ENCODE measurements around the gene TICAM1. TPM values are rescaled to one million over a fixed set of nuclear protein-coding genes. Genes with fewer than 3 reads are reported as not detected.
"Not testable (repeated sequence)": the region's sequence is repeated elsewhere in the genome, so short reads cannot be mapped to it uniquely, and the experiment has no call there.

TICAM1 gene
- total RNA-seq, result 7.4 TPM
- long read RNA-seq, transcript TICAM1-201 (2 exons, 2,676 nt), result major isoform, 7 of 15 reads
- long read RNA-seq, partial matches to known transcripts, result 0 of 15 reads
- long read RNA-seq, other reads (novel, unspliced or antisense), result 8 of 15 reads

DNA sequence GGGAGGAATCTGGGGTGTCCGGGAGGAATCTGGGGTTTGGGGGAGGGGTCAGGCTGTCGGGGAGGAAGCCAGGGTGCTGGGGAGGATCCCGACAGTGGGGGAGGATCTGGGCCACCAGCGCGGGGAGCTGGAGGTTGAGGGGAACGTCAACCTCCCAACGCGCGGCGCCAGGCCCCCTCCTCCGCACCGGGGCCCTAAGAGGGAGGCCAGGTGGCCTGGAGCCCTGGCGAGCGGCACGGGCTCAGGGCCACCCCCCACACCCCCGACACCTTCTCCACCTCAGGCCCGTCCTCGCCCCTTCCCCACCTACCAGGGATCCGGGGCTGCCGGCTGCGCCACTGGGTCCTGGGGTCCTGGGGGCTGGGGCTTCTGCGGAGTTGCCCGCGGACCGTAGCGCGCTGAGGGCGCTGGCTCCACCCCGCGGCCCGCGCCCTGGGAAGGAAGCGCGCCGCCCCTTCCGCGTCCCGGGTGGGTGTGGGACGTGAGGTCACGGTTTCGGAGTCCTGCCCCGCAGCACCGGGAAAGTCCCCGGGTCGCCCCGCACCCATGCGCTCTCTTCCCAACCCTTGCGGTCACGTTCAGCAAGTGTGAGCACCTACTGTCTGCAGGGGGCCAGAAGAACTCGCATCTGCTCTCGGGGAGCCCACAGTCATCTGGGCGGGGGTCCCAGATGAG lies at the start of gene TICAM1:
TICAM1 (minus strand) TSS at position 409 of the 675 bp plus-strand sequence. CDS start 13,335 bp downstream, outside the sequence.
- intact Hi-C loops (cut with DNase I), result no loop called here
- ATAC-seq (ENCODE audit: poor library complexity), result peak; percentile 98
- peak; percentile 89 for DNase-seq

DNA sequence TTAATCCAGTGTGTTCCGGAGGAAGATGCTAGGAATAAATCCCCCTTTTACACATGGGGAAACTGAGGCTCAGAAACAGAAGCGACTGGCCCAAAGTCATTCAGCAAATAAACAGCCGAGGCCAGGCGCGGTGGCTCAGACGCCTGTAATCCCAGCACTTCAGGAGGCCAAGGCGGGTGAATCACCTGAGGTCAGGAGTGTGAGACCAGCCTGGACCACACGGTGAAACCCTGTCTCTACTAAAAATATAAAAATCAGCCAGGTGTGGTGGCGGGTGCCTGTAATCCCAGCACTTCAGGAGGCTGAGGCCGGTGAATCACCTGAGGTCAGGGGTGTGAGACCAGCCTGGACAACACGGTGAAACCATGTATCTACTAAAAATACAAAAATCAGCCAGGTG lies 47.5 kb upstream of the TICAM1 start:
- intact Hi-C loops (cut with DNase I), result no loop called here
- DNase-seq (no peak), ATAC-seq (ENCODE audit: poor library complexity) (no peak)

DNA sequence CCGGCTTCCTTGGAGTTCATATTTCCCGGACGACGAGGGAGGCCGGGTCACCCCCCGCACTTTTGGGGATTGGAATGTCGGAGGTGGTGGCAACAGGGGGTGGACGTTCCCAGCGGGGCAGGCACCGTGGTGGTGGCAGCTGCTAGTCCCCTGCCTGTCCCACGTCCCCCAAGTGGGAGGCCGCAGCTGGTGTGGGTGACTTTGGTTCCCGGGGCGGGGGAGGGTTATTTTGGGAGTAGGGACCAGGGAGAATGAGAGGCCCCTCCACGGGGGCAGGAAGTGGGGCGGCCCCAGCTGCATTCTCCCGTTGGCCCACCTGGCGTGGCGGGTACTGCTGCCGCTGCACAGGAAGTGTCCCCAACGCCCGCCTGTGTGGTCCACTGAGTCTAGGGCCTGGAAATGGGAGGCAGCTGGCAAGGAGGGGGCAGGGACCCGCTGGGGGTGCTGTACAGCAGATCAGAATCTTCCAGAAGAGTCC lies 47.0 kb upstream of the TICAM1 start:
- ATAC-seq (ENCODE audit: poor library complexity) (peak; percentile 88), DNase-seq (peak; percentile 71)
- intact Hi-C loops (cut with DNase I), result no loop called here

DNA sequence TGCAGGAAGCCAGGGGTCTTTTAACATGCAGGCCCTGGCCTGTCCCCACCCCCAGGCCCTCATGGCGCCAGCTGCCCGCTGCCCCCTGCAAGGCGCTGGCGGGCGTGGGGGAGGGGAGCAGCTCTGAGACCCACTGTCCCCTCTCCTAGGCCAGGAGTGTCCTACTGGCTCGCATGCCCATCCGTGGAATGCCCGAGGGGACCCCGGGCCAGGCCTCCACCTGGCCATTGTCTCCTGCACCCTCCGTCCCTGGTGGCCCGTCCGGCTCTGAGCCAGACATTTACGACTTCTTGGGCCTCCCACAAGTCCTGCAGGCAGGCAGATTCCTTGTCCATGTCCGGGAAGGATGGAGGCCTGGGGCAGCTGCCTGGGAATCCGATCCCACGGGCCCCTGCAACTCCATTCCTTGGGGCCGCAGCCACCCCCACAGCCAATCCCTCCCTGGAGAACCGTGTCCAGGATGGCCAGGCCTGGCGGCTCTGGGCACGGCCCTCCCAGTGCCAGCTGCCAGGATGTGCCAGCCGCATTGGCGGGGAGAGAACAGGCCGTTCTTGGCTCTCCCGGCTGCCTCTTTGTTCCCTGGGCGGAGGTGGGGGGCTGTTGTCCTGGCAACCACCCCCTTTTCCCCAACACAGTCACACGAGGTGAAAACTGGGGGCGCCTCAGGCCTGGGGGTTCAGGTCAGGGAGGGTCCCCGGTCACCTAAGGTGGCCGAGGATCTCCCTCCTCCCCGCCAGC lies 46.4 kb upstream of the TICAM1 start:
- DNase-seq, result peak; percentile 76
- intact Hi-C loops (cut with DNase I), result no loop called here
- ATAC-seq (ENCODE audit: poor library complexity), result peak; percentile 95

DNA sequence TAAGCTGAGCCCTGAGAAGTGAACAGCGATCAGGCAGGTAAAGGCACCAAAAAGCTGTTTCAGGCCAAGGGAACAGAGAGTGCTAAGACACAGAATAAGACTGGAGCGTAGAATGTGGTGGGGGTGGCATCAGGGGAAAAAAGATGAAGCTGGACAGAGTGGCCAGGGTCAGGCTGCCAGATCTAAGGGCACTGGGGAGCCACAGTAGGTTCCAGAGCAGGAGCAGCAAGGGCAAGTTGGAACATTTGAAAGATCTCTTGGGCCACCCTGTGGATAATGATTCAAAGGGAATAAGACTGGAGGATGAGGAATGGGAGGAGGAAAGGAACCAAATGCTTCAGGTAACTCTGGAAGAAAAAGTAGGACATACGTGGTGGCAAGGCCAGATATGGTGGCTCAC lies 42.4 kb upstream of the TICAM1 start:
- DNase-seq (no peak), ATAC-seq (ENCODE audit: poor library complexity) (no peak)
- intact Hi-C loops (cut with DNase I), result loop anchor here (5.0 kb wide), 2 partner anchors 38 to 158 kb away; no protein-coding TSS in a partner anchor

DNA sequence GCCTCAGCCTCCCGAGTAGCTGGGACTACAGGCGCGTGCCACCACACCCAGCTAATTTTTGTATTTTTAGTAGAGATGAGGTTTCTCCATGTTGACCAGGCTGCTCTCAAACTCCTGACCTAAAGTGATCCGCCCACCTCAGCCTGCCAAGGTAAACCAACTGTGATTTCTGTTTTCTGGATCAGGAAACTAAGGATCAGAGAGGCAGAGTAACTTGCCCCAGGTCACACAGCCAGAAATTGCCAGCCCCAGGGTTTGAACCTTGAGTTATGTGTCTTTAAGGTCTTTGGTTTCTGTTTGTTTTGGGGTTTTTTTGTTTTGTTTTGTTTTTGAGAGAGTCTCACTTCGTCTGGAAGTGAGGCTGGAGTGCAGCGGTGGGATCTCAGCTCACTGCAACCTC lies 40.2 kb upstream of the TICAM1 start:
- ATAC-seq (ENCODE audit: poor library complexity), result no peak
- intact Hi-C loops (cut with DNase I), result loop anchor here (5.0 kb wide), 2 partner anchors 41 to 161 kb away; no protein-coding TSS in a partner anchor
- DNase-seq, result no peak

DNA sequence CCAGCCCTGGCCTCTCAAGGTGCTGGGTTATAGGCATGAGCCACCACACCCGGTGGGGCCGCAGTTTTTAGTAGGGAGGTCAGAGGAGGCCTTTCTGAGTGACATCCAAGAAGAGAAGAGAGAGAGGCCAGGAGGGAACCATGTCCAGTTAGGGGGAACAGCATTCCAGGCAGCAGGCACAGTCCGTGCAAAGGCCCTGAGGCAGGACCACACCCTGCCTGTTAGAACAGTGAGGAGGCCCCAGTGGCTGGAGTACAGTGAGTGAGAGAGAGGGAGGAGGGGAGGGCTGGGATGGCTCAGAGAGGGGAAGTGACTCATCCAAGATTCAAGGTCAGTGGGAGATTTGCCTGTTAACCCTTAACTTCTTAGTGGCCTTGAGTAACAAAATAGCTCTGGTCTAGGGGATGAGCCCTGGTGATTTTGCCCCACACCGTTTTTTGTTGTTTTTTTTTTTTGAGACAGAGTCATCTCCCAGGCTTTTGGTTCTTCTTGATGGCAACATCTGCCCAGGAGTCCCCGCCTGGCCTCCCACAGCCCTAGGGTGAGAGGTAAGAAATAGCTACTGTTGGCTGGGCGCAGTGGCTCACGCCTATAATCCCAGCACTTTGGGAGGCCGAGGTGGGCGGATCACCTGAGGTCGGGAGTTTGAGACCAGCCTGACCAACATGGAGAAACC lies 38.7 kb upstream of the TICAM1 start:
- intact Hi-C loops (cut with DNase I), result loop anchor here (5.0 kb wide), 2 partner anchors 42 to 162 kb away; no protein-coding TSS in a partner anchor
- DNase-seq (peak; percentile 64), ATAC-seq (ENCODE audit: poor library complexity) (no peak)

DNA sequence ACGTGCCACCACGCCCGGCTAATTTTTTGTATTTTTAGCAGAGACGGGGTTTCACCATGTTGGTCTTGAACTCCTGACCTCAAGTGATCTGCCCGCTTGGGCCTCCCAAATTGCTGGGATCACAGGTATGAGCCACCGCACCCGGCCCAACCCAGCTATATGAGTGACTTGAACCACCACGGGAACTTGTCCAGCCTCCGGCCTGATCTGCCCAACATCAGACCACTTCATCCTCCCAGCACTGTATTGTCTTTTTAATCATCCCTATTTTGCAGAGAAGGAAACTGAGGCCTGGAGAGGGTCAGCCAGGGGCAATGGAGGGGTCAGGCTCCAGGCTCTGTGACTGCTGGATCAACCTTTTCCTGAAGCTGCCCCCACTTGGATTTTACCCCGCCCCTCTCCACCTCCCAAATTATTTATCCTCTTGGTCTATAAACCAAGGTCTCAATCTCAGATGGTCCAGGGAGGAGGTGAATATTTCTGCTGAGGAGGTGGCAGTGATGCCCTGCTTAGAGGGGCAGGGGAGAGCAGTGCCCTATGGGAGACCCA lies 36.8 kb upstream of the TICAM1 start:
- ATAC-seq (ENCODE audit: poor library complexity), result no peak

DNA sequence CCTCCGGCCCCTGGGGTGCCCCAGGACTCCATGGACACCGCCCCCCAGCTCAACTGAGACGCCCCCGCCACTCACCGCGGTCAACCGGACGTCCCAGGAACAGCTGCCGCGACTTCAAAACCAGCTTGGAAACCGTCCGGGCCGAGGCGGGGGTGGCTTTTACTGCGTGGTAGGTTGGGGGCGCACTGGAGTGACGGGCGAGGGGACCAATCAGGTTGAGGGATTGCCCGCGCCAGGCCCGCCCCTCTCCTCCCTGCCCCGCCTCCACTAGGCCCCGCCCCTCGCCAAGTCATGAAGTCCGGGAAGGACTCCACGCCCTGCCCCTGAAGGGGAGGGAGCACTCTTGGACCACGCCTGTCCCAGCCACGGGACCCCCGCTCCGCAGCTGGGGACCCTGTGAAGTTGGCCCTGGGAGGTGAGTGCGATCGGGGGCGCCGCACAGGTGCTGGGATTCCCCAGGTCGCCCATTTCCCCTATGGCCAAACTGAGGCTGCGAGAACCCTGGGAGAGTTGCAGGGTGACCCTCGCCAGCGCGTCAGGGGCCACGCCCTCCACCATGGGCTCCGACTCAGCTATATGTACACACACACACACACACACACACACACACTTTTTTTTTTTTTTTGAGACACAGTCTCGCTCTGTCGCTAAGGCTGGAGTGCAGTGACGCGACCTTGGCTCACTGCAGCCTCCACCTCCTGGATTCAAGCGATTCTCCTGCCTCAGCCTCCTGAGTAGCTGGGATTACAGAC lies 36.2 kb upstream of the TICAM1 start, which contains the start of gene PLIN3:
PLIN3 (minus strand) TSS at position 134 of the 752 bp plus-strand sequence. CDS start 6,273 bp downstream, outside the sequence.
- peak; percentile 98 for ATAC-seq (ENCODE audit: poor library complexity)
- peak; percentile 99 for DNase-seq
- intact Hi-C loops (cut with DNase I), result no loop called here

More for the DNA sequence above, 36.8 kb upstream of the TICAM1 start:
- DNase-seq, result no peak
- intact Hi-C loops (cut with DNase I), result no loop called here

DNA sequence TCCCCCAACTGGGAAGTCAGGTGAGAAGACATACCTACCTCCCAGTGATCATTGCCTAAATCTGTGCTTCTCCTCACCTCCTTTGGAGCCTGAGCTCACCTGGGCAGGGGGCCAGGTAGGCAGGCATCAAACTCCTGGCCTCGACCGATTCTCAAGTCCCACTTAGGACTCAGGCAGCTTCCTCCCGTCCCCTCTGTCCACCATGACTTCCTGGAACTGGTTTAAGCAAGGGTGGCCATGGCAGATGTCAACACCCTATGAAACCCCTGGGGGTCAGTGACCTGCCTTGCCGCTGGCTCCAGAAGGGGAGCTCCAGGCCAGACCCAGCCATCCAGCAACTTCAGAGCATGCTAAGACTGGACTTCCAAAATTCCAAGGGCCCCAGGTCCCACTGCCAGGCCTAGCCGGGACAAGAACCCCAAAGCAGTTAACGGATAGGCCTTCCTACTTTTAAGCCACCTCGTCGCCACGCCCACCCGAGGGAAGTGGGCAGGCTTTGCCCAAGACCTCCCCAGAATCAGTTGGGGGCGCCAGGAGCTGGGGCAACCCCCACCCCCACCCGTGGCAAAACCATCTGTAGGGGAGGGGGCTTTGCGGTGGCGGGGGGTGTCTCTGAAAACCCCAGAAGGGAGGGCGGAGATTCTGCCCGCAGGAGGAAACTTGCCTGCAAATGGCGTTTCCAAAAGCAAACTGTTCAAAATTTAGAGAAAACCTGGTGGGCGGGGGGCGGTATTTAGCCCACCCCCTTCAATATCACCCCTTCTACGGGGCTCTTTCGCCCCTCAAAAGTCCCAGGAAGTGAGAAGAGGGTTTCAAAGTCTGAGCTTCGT lies 35.3 kb upstream of the TICAM1 start:
- ATAC-seq (ENCODE audit: poor library complexity), result peak; percentile 35
- peak; percentile 80 for DNase-seq
- intact Hi-C loops (cut with DNase I), result no loop called here

DNA sequence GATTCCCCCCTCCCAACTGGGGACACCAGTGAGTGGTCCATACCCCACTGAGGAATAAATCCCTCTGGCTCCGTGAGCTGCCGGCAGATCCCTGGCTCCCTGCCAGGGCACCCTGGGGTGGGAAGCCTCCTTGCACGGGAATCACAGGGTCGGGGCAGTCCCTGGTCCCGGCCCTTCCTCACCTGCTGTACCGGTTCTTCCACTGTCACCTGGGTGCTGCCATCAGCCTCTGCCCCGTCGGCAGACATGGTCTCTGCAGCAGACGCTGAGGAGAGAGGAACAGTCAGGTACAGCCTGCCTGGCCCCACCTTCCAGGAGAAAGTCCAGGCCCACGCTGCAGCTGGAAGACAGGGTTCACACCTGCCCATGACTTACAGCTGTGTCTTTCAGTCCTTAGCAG lies 29.6 kb upstream of the TICAM1 start:
- DNase-seq (no peak), ATAC-seq (ENCODE audit: poor library complexity) (peak; percentile 24)
- intact Hi-C loops (cut with DNase I), result no loop called here

DNA sequence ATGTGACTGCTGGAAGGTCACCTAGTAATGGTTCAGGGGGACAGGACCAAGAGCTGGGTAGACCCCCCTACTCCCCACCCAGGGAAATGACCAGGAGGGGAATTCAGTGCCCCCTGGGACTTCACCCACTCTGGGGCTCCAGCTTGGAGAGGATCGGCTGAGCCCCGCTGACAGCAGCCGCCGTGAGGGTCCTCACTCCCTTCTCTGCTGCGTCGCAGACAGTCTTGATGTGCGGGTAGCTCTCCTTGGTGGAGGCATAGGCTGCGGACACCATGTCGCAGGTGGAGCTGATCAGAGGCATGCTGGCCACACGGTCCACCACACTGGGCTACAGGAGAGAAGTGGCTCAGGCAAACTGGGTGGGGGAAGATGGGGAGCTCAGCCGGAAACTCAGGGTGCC lies 28.2 kb upstream of the TICAM1 start:
- intact Hi-C loops (cut with DNase I), result no loop called here
- no peak for ATAC-seq (ENCODE audit: poor library complexity)
- no peak for DNase-seq

DNA sequence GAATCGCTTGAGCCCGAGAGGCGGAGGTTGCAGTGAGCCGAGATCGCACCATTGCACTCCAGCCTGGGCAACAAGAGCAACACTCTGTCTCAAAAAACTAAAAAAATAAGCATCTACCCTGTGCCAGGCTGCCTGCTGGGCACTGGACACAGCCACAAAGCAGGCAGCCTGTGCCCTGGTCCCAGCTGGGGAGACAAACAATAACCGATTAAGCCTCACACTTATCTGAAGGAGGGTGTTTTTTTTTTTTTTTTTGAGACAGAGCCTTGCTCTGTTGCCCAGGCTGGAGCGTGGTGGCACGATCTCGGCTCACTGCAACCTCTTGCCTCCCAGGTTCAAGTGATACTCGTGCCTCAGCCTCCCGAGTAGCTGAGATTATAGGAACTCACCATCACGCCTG lies 25.0 kb upstream of the TICAM1 start:
- DNase-seq; intact Hi-C loops (cut with DNase I); ATAC-seq (ENCODE audit: poor library complexity): not testable (repeated sequence)

DNA sequence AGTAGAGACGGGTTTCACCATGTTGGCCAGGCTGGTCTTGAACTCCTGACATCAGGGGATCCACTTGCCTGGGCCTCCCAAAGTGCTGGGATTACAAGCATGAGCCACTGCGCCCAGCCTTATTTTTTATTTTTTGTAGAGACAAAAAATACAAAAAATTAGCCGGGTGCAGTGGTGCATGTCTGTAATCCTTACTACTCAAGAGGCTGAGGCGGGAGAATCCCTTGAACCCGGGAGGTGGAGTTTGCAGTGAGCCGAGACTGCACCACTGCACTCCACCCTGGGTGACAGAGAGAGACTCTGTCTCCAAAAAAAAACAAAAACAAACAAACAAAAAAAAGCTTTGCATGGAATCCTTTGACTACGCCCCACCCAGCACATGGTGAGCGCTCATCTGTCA lies 22.0 kb upstream of the TICAM1 start:
- DNase-seq; intact Hi-C loops (cut with DNase I): not testable (repeated sequence)

DNA sequence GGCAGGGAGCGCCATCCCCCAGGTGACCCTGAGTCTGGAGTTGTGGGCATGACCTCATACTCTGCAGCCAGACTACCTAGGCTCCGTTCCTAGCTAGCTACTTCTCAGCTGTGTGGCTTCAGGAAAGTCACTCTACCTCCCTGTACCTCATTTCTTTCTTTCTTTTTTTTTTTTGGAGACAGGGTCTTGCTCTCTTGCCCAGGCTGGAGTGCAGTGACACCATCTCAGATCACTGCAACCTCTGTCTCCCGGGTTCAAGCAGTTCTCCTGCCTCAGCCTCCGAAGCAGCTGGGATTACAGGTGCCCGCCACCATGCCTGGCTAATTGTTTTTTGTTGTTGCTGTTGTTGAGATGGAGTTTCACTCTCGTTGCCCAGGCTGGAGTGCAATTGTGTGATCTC lies 21.0 kb upstream of the TICAM1 start:
- DNase-seq, result no peak
- ATAC-seq (ENCODE audit: poor library complexity), result peak; percentile 23
- intact Hi-C loops (cut with DNase I), result no loop called here

More for the DNA sequence above, 22.0 kb upstream of the TICAM1 start:
- not testable (repeated sequence) for ATAC-seq (ENCODE audit: poor library complexity)

DNA sequence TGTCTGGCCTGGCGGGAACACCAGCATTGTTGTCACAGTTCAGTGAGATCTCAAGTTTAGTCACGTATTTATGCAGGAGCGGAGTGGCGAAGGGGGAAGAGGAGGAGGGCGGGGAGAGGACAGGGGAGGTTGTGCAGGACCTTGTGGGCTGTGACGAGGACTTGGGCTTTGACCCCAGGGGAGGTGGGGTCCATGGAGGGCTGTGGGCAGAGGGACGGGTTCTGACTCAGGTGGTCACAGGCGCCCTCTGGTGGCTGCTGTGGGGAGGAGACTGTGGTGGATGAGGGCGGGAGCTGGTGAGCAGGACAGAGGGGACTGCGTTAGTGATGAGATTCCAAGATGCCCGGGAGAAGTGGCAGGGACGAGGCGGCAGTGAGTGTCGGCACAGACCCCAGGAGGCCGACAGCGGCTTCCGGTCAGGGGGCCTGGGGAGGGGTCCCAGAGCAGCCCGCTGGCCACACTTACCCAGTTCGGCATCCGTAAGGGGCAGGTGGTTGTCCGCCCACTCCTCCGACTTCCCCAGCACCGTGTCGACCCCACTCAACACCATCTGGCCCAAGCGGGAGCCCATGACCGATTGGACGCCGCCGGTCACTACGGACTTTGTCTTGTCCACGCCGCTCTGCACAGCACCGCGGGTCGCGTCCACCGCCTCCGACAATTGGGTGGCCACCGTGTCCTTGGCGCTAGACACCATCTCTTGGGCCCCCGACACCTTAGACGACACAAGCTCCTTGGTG lies 20.2 kb upstream of the TICAM1 start:
- intact Hi-C loops (cut with DNase I), result loop anchor here (1.0 kb wide), 1 partner anchor 42 kb away; no protein-coding TSS in a partner anchor
- ATAC-seq (ENCODE audit: poor library complexity) (peak; percentile 91), DNase-seq (peak; percentile 88)

All from Right ventricle myocardium superior (tissue), 1 donor.